ENCODE results near the gene B3GAT2. TPM values are rescaled to one million over a fixed set of nuclear protein-coding genes. Genes with fewer than 3 reads are reported as not detected.

The B3GAT2 gene
- total and polyA plus RNA-seq, 12 donors: 0.05 to 0.10 TPM; not detected in 10

DNA sequence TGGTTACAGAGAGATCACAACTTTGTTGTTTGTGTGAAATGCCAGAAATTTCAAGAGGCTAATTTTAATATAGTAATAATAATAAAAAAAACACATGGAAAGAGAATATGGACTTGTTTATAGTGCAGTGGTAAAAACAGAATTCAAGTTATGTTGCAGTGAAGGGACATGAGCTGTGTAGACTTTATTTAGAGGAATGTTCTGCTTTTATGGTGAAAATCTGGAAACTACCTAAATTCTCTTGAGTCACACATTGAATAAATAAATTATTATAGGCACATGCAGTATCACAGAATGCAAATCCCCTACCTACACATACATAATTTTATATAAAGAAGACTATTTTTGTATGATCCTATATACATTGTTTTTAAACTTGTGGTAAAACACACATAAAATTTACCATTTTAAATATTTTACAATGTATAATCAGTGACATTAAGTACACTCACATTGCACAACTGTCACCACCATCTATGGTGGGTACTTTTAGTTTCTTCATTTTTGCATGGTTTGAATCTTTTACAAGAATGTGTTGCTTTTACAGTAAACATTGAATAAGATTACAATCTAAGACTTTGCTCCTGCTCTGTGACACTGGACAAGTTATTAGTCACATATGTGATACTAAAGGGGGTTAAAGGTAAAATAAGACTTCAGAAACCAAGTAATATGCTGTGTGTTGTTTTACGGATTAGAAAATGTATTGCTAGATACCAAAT lies 107.4 kb downstream of the B3GAT2 start:
- 95 to 98% methylated on average over 1 of the region's 1 CpG for WGBS, 2 donors
- ATAC-seq (no peak), DNase-seq (no peak)
- Histone ChIP-seq H3K27me3 (no peaks in the 10 kb centered on the region), H3K4me3 (no peak overlapping the region), H3K4me1 (no peaks in the 10 kb centered on the region), H3K36me3 (peaks cover 0 to 24% (median 7%) of the 10 kb centered on the region in 9 donors), H3K9me3 (no peaks in the 10 kb centered on the region), H3K27ac (no peak overlapping the region)
- TF ChIP-seq, protein P1, sequence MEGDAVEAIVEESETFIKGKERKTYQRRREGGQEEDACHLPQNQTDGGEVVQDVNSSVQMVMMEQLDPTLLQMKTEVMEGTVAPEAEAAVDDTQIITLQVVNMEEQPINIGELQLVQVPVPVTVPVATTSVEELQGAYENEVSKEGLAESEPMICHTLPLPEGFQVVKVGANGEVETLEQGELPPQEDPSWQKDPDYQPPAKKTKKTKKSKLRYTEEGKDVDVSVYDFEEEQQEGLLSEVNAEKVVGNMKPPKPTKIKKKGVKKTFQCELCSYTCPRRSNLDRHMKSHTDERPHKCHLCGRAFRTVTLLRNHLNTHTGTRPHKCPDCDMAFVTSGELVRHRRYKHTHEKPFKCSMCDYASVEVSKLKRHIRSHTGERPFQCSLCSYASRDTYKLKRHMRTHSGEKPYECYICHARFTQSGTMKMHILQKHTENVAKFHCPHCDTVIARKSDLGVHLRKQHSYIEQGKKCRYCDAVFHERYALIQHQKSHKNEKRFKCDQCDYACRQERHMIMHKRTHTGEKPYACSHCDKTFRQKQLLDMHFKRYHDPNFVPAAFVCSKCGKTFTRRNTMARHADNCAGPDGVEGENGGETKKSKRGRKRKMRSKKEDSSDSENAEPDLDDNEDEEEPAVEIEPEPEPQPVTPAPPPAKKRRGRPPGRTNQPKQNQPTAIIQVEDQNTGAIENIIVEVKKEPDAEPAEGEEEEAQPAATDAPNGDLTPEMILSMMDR (IDR thresholded peaks at IDR 0.05): no peak
- intact Hi-C loops (cut with DNase I): loop anchor here in 1 of 10 donors (5.0 kb wide), 1 partner anchor 37 kb away; no protein-coding TSS in a partner anchor

DNA sequence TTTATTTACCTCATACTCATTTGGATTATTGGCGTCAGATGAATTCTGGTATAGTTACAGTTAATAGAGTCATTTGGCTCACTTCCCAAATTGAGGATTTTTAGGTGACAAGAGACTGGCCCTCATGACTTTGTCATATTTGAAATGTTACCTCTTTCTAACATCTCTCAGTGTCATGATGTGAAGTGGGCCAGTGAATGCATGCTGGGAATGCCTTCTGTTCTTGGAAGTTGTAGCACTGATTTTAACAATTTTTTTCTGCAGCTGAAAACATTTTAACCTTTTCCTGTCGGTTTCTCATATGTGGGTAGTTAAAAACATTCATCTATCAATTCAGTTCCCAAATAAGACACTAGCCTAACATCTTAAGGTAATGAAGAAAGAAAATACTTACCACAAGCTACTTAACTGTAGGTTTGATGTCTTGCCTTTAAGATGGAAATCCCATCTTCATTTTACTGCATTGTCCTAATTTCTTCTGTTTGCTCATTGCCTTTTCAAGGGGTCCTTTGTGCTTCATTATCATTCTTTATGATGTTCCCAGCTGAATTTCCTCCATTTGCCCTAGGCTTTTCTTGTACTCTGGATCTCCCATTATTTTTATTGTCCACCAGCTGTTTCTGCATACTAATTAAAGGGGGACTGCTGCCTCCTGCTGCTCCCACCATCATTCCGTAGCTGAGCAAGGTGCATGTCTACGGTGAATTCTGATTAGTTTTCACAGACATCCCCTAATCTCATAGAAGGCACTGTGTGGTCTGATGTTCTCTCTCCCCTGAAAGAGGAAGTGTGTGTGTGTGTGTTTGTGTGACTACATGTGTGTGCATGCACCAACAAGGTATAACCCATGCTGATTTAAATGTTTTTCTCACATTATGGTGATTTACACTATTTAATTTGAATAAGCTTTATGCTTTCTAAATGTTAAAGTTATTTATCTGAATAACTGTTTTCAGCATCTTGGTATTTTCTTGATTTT lies 109.5 kb downstream of the B3GAT2 start:
- DNase-seq: no peak
- WGBS, 2 donors: 83 to 87% methylated on average over 4 of the region's 4 CpGs
- Histone ChIP-seq H3K36me3 (peaks cover 0 to 8% (median 0%) of the 10 kb centered on the region in 9 donors), H3K27ac (no peak overlapping the region), H3K4me3 (no peak overlapping the region), H3K9me3 (no peaks in the 10 kb centered on the region), H3K4me1 (no peaks in the 10 kb centered on the region), H3K27me3 (no peaks in the 10 kb centered on the region)
- intact Hi-C loops (cut with DNase I): loop anchor here in 1 of 10 donors (5.0 kb wide), 1 partner anchor 35 kb away; no protein-coding TSS in a partner anchor
- TF ChIP-seq, protein P1 (IDR thresholded peaks at IDR 0.05): no peak
- ATAC-seq: no peak

DNA sequence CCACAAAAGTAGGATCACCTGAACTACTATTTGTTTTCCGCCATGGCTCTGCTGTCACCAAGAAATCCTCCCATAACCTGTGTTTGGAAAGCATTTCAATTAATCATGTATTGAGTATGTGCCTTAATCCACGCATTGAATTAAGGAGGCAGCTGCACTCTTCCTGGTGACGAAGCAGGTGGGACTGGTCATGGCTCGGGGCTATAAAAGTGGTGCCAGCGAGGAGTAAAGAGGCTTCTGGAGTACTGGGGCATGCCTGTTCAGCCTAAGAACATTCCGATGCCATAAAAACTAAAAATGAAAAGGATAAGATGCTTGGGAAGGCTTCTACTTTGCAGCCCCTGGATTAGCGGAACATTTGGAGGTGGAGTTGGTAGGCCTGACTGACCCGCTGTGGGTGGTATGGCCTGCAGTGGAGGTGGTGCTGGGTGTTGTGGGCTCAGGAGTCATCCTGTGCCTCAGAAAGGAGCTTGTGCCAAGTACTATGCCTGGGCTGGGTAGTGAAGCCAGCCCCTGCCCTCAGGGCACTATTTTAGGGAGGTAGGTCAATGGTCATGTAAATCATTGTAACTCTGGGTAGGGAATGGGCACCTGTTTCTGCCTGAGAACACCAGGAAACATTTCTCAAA lies 110.5 kb downstream of the B3GAT2 start:
- Histone ChIP-seq H3K9me3 (no peaks in the 10 kb centered on the region), H3K27ac (no peak overlapping the region), H3K36me3 (peaks cover 0 to 6% (median 0%) of the 10 kb centered on the region in 9 donors), H3K27me3 (no peaks in the 10 kb centered on the region), H3K4me1 (no peaks in the 10 kb centered on the region), H3K4me3 (no peak overlapping the region)
- peak in 1 of 8 donors; percentile 30 for ATAC-seq
- TF ChIP-seq, protein P1 (IDR thresholded peaks at IDR 0.05): no peak
- 98% methylated on average over 8 of the region's 8 CpGs for WGBS, 2 donors
- no peak for DNase-seq
- intact Hi-C loops (cut with DNase I): loop anchor here in 1 of 10 donors (5.0 kb wide), 1 partner anchor 34 kb away; no protein-coding TSS in a partner anchor

DNA sequence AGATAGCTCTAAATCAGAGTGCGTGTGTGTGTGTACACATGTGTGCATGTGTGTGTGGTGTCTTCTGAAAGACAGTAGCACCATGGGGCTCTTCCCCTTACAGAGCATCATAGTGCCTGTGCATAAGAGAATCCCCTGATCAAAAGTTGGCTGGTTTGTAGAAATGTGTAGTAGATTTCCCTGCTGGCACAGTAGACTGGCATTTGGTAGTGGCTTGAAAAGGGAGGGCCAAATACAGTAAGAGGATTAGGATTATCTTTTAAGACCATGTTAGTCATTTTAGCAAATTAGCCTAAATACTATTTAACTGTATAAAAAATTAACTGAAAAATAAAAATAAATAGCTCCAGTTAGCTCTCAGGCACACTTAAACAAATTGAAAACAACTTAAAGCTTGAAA lies 112.6 kb downstream of the B3GAT2 start:
- Histone ChIP-seq H3K36me3 (peaks cover 0 to 6% (median 0%) of the 10 kb centered on the region in 9 donors), H3K27ac (no peak overlapping the region), H3K4me3 (no peak overlapping the region), H3K27me3 (no peaks in the 10 kb centered on the region), H3K4me1 (peaks cover 0 to 3% (median 0%) of the 10 kb centered on the region in 9 donors), H3K9me3 (no peaks in the 10 kb centered on the region)
- WGBS, 2 donors: 95 to 97% methylated on average over 1 of the region's 1 CpG
- TF ChIP-seq, protein P1 (IDR thresholded peaks at IDR 0.05): no peak
- intact Hi-C loops (cut with DNase I): no loop called here
- no peak for ATAC-seq
- no peak for DNase-seq

All from heart right ventricle (tissue), 16 donors.